Neural cell (in vitro differentiated cells): ENCODE results near the gene TAOK2. TPM values are rescaled to one million over a fixed set of nuclear protein-coding genes. Genes with fewer than 3 reads are reported as not detected.

Experiments
- H2AFZ ChIP-seq: fragments of 200-600, 300-800 bp; sonication (generic), shearing (Covaris generic); 2 replicates; pipeline ENCODE4 v1.6.0; 2014; ENCODE audit warnings: low read depth, mild to moderate bottlenecking, antibody characterized with exemption, low read length, moderate library complexity
- H3F3A ChIP-seq: fragments of 200-600 bp; shearing (Covaris generic); 2 replicates; pipeline ENCODE4 v1.6.1; 2016; ENCODE audit warnings: mild to moderate bottlenecking, moderate library complexity, mixed read lengths, antibody characterized with exemption, low read length; ENCODE audit not compliant: insufficient read depth, poor library complexity, severe bottlenecking
- H3K27ac ChIP-seq: fragments of 200-600, 300-800 bp; sonication (generic), shearing (Covaris generic); 2 replicates; pipeline ENCODE4 v1.5.1; 2014; ENCODE audit warnings: mild to moderate bottlenecking, low read length, moderate library complexity
- H3K27me3 ChIP-seq: fragments of 300-800, 200-600 bp; sonication (generic), shearing (Covaris generic); 2 replicates; pipeline ENCODE4 v1.6.0; 2014; ENCODE audit warnings: mild to moderate bottlenecking, low read depth, low read length, moderate library complexity; ENCODE audit not compliant: insufficient read depth
- H3K36me3 ChIP-seq: fragments of 300-800, 200-600 bp; sonication (generic), shearing (Covaris generic); 2 replicates; pipeline ENCODE4 v1.5.1; 2014; ENCODE audit warnings: mild to moderate bottlenecking, antibody characterized with exemption, low read length, moderate library complexity; ENCODE audit not compliant: insufficient read depth
- H3K4me2 ChIP-seq: fragments of 300-800, 200-600 bp; sonication (generic), shearing (Covaris generic); 2 replicates; pipeline ENCODE4 v1.6.0; 2014; ENCODE audit warnings: mild to moderate bottlenecking, low read length
- H3K4me3 ChIP-seq: fragments of 300-800, 200-600 bp; sonication (generic), shearing (Covaris generic); 2 replicates; pipeline ENCODE4 v1.5.1; 2014; ENCODE audit warnings: mild to moderate bottlenecking, low read length, moderate library complexity
- H3K79me2 ChIP-seq: fragments of 200-600 bp; shearing (Covaris generic); replicated peaks from 2 replicates; pipeline ENCODE4 v1.6.0; 2014; ENCODE audit warnings: mild to moderate bottlenecking, low read length, moderate library complexity; ENCODE audit not compliant: insufficient read depth
- H3K9ac ChIP-seq: fragments of 300-800, 200-600 bp; sonication (generic), shearing (Covaris generic); 2 replicates; pipeline ENCODE4 v1.6.1; 2016; ENCODE audit warnings: mild to moderate bottlenecking, low read length, mixed read lengths
- H3K9me2 ChIP-seq: fragments of 200-600 bp; shearing (Covaris generic); 2 replicates; pipeline ENCODE4 v1.6.1; 2016; ENCODE audit warnings: mild to moderate bottlenecking, low read length, mixed read lengths; ENCODE audit not compliant: insufficient read depth
- H3K9me3 ChIP-seq: fragments of 200-600, 300-800 bp; sonication (generic), shearing (Covaris generic); 2 replicates; pipeline ENCODE4 v1.6.1; 2016; ENCODE audit warnings: mild to moderate bottlenecking, mixed run types, low read length, moderate library complexity, mixed read lengths
- H4K20me1 ChIP-seq: fragments of 200-600 bp; shearing (Covaris generic); 2 replicates; pipeline ENCODE4 v1.6.1; 2016; ENCODE audit warnings: mild to moderate bottlenecking, mixed run types; ENCODE audit not compliant: insufficient read depth
- CTCF ChIP-seq: fragments of 450-650 bp; IDR thresholded peaks from 2 replicates; pipeline ENCODE4 v1.5.1; 2014; ENCODE audit warnings: antibody characterized with exemption, mild to moderate bottlenecking, moderate library complexity; ENCODE audit not compliant: poor library complexity, severe bottlenecking
- EP300 ChIP-seq: fragments of 450-650 bp; conservative IDR thresholded peaks from 2 replicates; pipeline ENCODE4 v1.6.1; 2014; ENCODE audit warnings: antibody characterized with exemption, mild to moderate bottlenecking, moderate library complexity; ENCODE audit not compliant: poor library complexity, severe bottlenecking
- EZH2 ChIP-seq: fragments of 200-600, 300-800 bp; shearing (Covaris generic), sonication (generic); IDR thresholded peaks from 2 replicates; pipeline ENCODE4 v1.6.1; 2014; ENCODE audit warnings: antibody characterized with exemption, low read length, borderline replicate concordance, mild to moderate bottlenecking; ENCODE audit not compliant: insufficient read depth, poor library complexity, severe bottlenecking
- MXI1 ChIP-seq: fragments of 450-650 bp; conservative IDR thresholded peaks from 2 replicates; pipeline ENCODE4 v1.6.1; 2014; ENCODE audit warnings: antibody characterized with exemption, mild to moderate bottlenecking; ENCODE audit not compliant: poor library complexity, severe bottlenecking
- POLR2AphosphoS5 ChIP-seq: IDR thresholded peaks from 2 replicates; pipeline ENCODE4 v1.6.1; 2012
- RAD21 ChIP-seq: fragments of 450-650 bp; conservative IDR thresholded peaks from 2 replicates; pipeline ENCODE4 v1.6.1; 2014; ENCODE audit warnings: antibody characterized with exemption, mild to moderate bottlenecking, moderate library complexity
- REST ChIP-seq: IDR thresholded peaks from 2 replicates; pipeline ENCODE4 v1.6.1; 2012; ENCODE audit warnings: borderline replicate concordance
- SMC3 ChIP-seq: fragments of 450-650 bp; conservative IDR thresholded peaks from 2 replicates; pipeline ENCODE4 v1.6.1; 2014; ENCODE audit warnings: antibody characterized with exemption, mild to moderate bottlenecking, moderate library complexity; ENCODE audit not compliant: poor library complexity
- TAF1 ChIP-seq: IDR thresholded peaks from 2 replicates; pipeline ENCODE4 v1.6.1; 2012; ENCODE audit warnings: low read depth
- polyA plus RNA-seq: library from polyadenylated mRNA; depleted of rRNA; stranded (reverse); fragments of >200 nt; gene quantifications from 2 replicates; pipeline ENCODE4 v1.2.3, GENCODE V29; 2014

The TAOK2 gene
- polyA plus RNA-seq, 1 donor from 2014 or later: 62.7 TPM

DNA sequence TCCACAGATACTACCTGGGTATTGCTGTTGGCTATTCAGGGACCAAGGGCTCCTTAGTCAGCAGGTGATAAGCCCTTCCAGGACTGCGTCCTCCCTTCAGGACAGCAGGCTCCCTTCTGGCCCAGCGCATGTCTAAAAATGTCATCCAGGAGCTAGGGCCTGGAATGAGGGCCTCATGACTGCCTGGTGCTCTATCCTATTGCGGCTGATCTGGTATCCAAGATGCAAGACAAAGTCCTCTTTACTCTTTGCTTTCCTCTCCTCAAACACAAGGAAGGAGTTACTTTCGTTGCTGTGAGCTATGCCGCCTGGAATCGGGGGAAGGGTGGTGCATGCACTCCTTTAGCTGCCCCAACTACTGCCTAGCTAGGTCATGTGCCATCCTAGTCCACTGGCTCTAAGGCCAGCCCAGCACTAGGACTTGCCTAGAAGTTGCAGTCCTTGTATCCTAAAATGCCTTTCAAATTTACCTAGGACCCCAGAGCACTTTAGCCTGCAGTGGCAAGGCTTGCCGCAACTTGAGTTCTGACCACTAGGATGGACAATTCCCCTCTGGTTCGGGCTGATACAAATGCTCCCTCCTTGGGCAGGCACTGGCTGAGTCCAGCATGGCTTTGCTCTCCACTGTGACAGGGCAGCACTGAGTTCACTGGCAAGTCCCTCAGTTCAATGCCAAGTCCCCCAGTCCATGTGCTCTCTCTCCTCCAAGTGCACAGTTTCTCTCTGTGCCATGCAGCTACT lies 21.9 kb upstream of the TAOK2 start:
- H3K27ac ChIP-seq: no peak overlapping the region
- no peak overlapping the region for H2AFZ ChIP-seq
- H3K4me2 ChIP-seq: no peak overlapping the region
- H3K79me2 ChIP-seq: no peaks in the 10 kb centered on the region
- H3K4me3 ChIP-seq: no peak overlapping the region
- H3K36me3 ChIP-seq: no peaks in the 10 kb centered on the region
- TF ChIP-seq MXI1: no peak
- TF ChIP-seq REST: no peak
- no peak for TF ChIP-seq RAD21
- no peak for TF ChIP-seq EZH2
- TF ChIP-seq SMC3: no peak
- no peak for TF ChIP-seq CTCF
- TF ChIP-seq TAF1: no peak
- no peak for TF ChIP-seq EP300
- TF ChIP-seq POLR2AphosphoS5: no peak
- H3K27me3 ChIP-seq: no peaks in the 10 kb centered on the region
- no peaks in the 10 kb centered on the region for H3F3A ChIP-seq
- no peak overlapping the region for H3K9ac ChIP-seq
- H4K20me1 ChIP-seq: no peaks in the 10 kb centered on the region
- no peaks in the 10 kb centered on the region for H3K9me3 ChIP-seq
- H3K9me2 ChIP-seq: no peaks in the 10 kb centered on the region

- Histone ChIP-seq H3K9me2 (no peaks in the 10 kb centered on the region), H2AFZ (no peak overlapping the region), H3K79me2 (no peaks in the 10 kb centered on the region), H3K9ac (no peak overlapping the region), H3K4me3 (no peak overlapping the region), H3K27ac (no peak overlapping the region), H4K20me1 (no peaks in the 10 kb centered on the region), H3K27me3 (no peaks in the 10 kb centered on the region), H3K4me2 (no peak overlapping the region), H3K36me3 (no peaks in the 10 kb centered on the region), H3F3A (no peaks in the 10 kb centered on the region), H3K9me3 (no peaks in the 10 kb centered on the region)
- no peak for TF ChIP-seq MXI1
- no peak for TF ChIP-seq EZH2
Measured at GRCh38 chr16:29958756-29959155, 14.9 kb upstream of the TAOK2 start.
